Natural killer cell (primary cell): ENCODE measurements around the gene PTGIS. TPM values are rescaled to one million over a fixed set of nuclear protein-coding genes. Genes with fewer than 3 reads are reported as not detected.

ENCODE experiments used
- ATAC-seq, 3 donors: fragments of 150-1000 bp in 2 of 3; fragments of 200-7000 bp in 1 of 3; cut with Tn5 transposase; 1 replicate in 1 of 3; 2 replicates in 2 of 3; pipeline ENCODE4 v1.10.0; 2021; ENCODE audit warnings: mild to moderate bottlenecking in 2 of 3, moderate library complexity in 2 of 3
- DNase-seq, 2 donors: peaks; one replicate each; pipeline versions ENCODE4 v3.0.0 to v3.0.0-alpha.2; 2013 to 2021; ENCODE audit warnings: mixed read lengths in 1 of 2
- H3K27ac ChIP-seq: one replicate; pipeline ENCODE4 v1.5.1; 2013; ENCODE audit warnings: mild to moderate bottlenecking, low read length
- H3K27me3 ChIP-seq: one replicate; pipeline ENCODE4 v1.6.1; 2013; ENCODE audit warnings: low read length; ENCODE audit not compliant: control insufficient read depth, insufficient read depth
- H3K36me3 ChIP-seq: one replicate; pipeline ENCODE4 v1.6.1; 2013; ENCODE audit warnings: low read length; ENCODE audit not compliant: control insufficient read depth, insufficient read depth
- H3K4me1 ChIP-seq: one replicate; pipeline ENCODE4 v1.6.1; 2013; ENCODE audit warnings: low read length; ENCODE audit not compliant: control insufficient read depth, insufficient read depth
- H3K4me3 ChIP-seq: one replicate; pipeline ENCODE4 v1.5.1; 2013; ENCODE audit warnings: low read length
- H3K9me3 ChIP-seq: one replicate; pipeline ENCODE4 v1.6.1; 2013; ENCODE audit warnings: low read length; ENCODE audit not compliant: control insufficient read depth, insufficient read depth
- H3K27ac Mint-ChIP-seq, 2 donors: one replicate each; pipeline ENCODE4 v1.8.0; 2022; ENCODE audit warnings: mild to moderate bottlenecking in 2 of 2, mixed read lengths in 2 of 2, moderate library complexity in 1 of 2
- H3K27me3 Mint-ChIP-seq, 2 donors: one replicate each; pipeline ENCODE4 v1.8.0; 2022; ENCODE audit warnings: low read depth in 2 of 2, mixed read lengths in 2 of 2
- H3K36me3 Mint-ChIP-seq: one replicate; pipeline ENCODE4 v1.8.0; 2022; ENCODE audit warnings: mixed read lengths
- H3K4me1 Mint-ChIP-seq, 2 donors: one replicate each; pipeline ENCODE4 v1.8.0; 2022; ENCODE audit warnings: mixed read lengths in 2 of 2
- H3K4me3 Mint-ChIP-seq: one replicate; pipeline ENCODE4 v1.8.0; 2022; ENCODE audit warnings: mild to moderate bottlenecking, moderate library complexity, mixed read lengths
- H3K9me3 Mint-ChIP-seq, 2 donors: one replicate each; pipeline ENCODE4 v1.8.0; 2022; ENCODE audit warnings: mixed read lengths in 2 of 2
- CTCF ChIP-seq: fragments of 200-600 bp; IDR thresholded peaks from one replicate; pipeline ENCODE4 v1.8.0; 2022; ENCODE audit warnings: antibody characterized with exemption
- WGBS: methylation state at CpG from one replicate; pipeline ENCODE4 v1.1.7; 2013; ENCODE audit warnings: missing lambda C conversion rate; ENCODE audit not compliant: insufficient coverage; 5-methylcytosine and 5-hydroxymethylcytosine counted together
- intact Hi-C: fragments of 100-400 bp; cut with micrococcal nuclease; formaldehyde crosslinking; loops from one replicate; pipeline ENCODE4 v1.14.2; 2022
- total RNA-seq, 4 donors: library from RNA; stranded (reverse); fragments of 120-200 nt in 1 of 4; gene quantifications; one replicate each; pipeline versions ENCODE4 v1.2.3 to v1.2.4, GENCODE V29; 2013 to 2022

Gene PTGIS
- total RNA-seq, 3 donors from 2014 or later (not counting 1 experiment from before 2014, with no cell fraction given), result not detected

GRCh38 chr20:49464556-49464955 lies 103.4 kb downstream of the PTGIS start:
- no peak for DNase-seq
- Histone ChIP-seq H3K4me1 (no peaks in the 10 kb centered on the region), H3K9me3 (no peaks in the 10 kb centered on the region), H3K36me3 (no peaks in the 10 kb centered on the region), H3K27me3 (no peaks in the 10 kb centered on the region), H3K27ac (no peak overlapping the region), H3K4me3 (no peak overlapping the region)
- Mint-ChIP-seq H3K4me1 (no peaks in the 10 kb centered on the region), H3K27ac (no peak overlapping the region), H3K27me3 (peaks cover 4 to 29% of the 10 kb centered on the region in 2 donors), H3K9me3 (no peaks in the 10 kb centered on the region), H3K36me3 (no peaks in the 10 kb centered on the region), H3K4me3 (no peak overlapping the region)
- no peak for TF ChIP-seq CTCF
- intact Hi-C loops, result no loop called here
- ATAC-seq, result no peak
- 90% methylated on average over 7 of the region's 7 CpGs for WGBS

- H3K9me3 Mint-ChIP-seq, result no peaks in the 10 kb centered on the region
These were observed 105.3 kb downstream of the PTGIS start for GRCh38 chr20:49462626-49463025.

GRCh38 chr20:49461894-49462620 lies 105.9 kb downstream of the PTGIS start:
- Mint-ChIP-seq H3K27ac (no peak overlapping the region), H3K27me3 (peaks cover 10 to 20% of the 10 kb centered on the region in 2 donors), H3K9me3 (no peaks in the 10 kb centered on the region), H3K36me3 (no peaks in the 10 kb centered on the region), H3K4me3 (no peak overlapping the region), H3K4me1 (no peaks in the 10 kb centered on the region)
- Histone ChIP-seq H3K27me3 (no peaks in the 10 kb centered on the region), H3K4me3 (no peak overlapping the region), H3K27ac (no peak overlapping the region), H3K9me3 (no peaks in the 10 kb centered on the region), H3K4me1 (no peaks in the 10 kb centered on the region), H3K36me3 (no peaks in the 10 kb centered on the region)
- intact Hi-C loops, result no loop called here
- DNase-seq (no peak), ATAC-seq (no peak)
- no peak for TF ChIP-seq CTCF
- WGBS, result 85% methylated on average over 8 of the region's 9 CpGs

More at GRCh38 chr20:49462626-49463025, 105.3 kb downstream of the PTGIS start:
- Mint-ChIP-seq H3K4me3 (no peak overlapping the region), H3K27me3 (peaks cover 10 to 26% of the 10 kb centered on the region in 2 donors), H3K4me1 (no peaks in the 10 kb centered on the region), H3K36me3 (no peaks in the 10 kb centered on the region), H3K27ac (no peak overlapping the region)
- intact Hi-C loops, result no loop called here
- no peak overlapping the region for H3K4me3 ChIP-seq
- WGBS, result 80% methylated on average over 6 of the region's 6 CpGs
- H3K27me3 ChIP-seq, result no peaks in the 10 kb centered on the region
- H3K36me3 ChIP-seq, result no peaks in the 10 kb centered on the region
- TF ChIP-seq CTCF, result no peak
- no peak for DNase-seq
- H3K9me3 ChIP-seq, result no peaks in the 10 kb centered on the region
- H3K27ac ChIP-seq, result no peak overlapping the region
- no peaks in the 10 kb centered on the region for H3K4me1 ChIP-seq
- ATAC-seq, result no peak

- Histone ChIP-seq H3K27ac (no peak overlapping the region), H3K27me3 (no peaks in the 10 kb centered on the region), H3K4me3 (no peak overlapping the region), H3K36me3 (no peaks in the 10 kb centered on the region), H3K9me3 (no peaks in the 10 kb centered on the region), H3K4me1 (no peaks in the 10 kb centered on the region)
- Mint-ChIP-seq H3K36me3 (no peaks in the 10 kb centered on the region), H3K9me3 (no peaks in the 10 kb centered on the region), H3K4me3 (no peak overlapping the region), H3K4me1 (no peaks in the 10 kb centered on the region), H3K27ac (no peak overlapping the region), H3K27me3 (peaks cover 12 to 17% of the 10 kb centered on the region in 2 donors)
- TF ChIP-seq CTCF, result no peak
- DNase-seq (no peak), ATAC-seq (no peak)
- intact Hi-C loops, result no loop called here
- 88% methylated on average over 5 of the region's 5 CpGs for WGBS
These were observed 107.0 kb downstream of the PTGIS start for GRCh38 chr20:49460916-49461315.
